DOHH2 (cell line): ENCODE measurements around the gene TNFRSF21.
A peak's percentile ranks its signal among the peaks of the same experiment; 100 is the strongest.

ENCODE experiments used
- CTCF ChIP-seq: fragments of 200-600 bp; sonication (generic); IDR thresholded peaks from one replicate; pipeline ENCODE4 v1.5.1; 2014; ENCODE audit warnings: antibody characterized with exemption, mild to moderate bottlenecking, low read depth, low read length; ENCODE audit not compliant: poor library complexity, severe bottlenecking
- EZH2phosphoT487 ChIP-seq: fragments of 200-600 bp; sonication (generic); IDR thresholded peaks from 2 replicates; pipeline ENCODE4 v1.6.1; 2017; ENCODE audit warnings: borderline replicate concordance, mild to moderate bottlenecking, antibody characterized with exemption, low read length, moderate library complexity, mixed read lengths

GRCh38 chr6:47352194-47352920, 42.7 kb upstream of the TNFRSF21 start:
- TF ChIP-seq CTCF (peak; percentile 45), EZH2phosphoT487 (no peak)
